ENCODE results near the gene IRS1. TPM values are rescaled to one million over a fixed set of nuclear protein-coding genes. Genes with fewer than 3 reads are reported as not detected.

The IRS1 gene
- polyA plus RNA-seq, 1 donor (not counting 4 experiments of a cell fraction or from before 2014, with no cell fraction given): 11.2 TPM

DNA sequence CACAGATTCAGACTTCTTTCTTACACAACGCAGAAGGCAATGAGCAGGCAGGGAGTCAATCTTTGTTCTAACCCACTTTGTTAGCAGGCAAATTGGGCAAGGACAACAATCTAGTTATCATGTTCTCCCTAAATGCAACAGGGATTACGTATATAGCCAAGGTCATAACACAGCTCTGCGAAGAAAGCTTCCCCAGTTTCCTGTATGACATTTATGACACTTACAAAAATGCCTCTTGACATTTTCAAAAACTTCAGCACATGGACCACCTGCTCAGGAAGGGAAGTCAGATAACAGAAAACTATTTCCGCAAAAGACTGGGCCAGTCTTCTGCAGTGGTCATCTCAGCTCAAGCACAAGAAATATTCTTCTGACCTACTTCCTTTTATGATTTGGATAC lies 106.1 kb downstream of the IRS1 start:
- Histone ChIP-seq H3K9ac (ENCODE audit: control insufficient read depth, extremely low read depth, insufficient read depth, low read length) (no peak overlapping the region), H3K36me3 (ENCODE audit: control insufficient read depth in 2 of 2, extremely low read depth in 1 of 2, insufficient read depth in 2 of 2, low read length in 2 of 2) (no peaks in the 10 kb centered on the region), H3K9me3 (ENCODE audit: control insufficient read depth, low read depth, low read length) (no peaks in the 10 kb centered on the region), H3K4me3 (ENCODE audit: control insufficient read depth in 2 of 3, extremely low read depth in 1 of 3, insufficient read depth in 2 of 3, low read depth in 1 of 3, low read length in 3 of 3) (no peak overlapping the region), H4K20me1 (ENCODE audit: control insufficient read depth, extremely low read depth, insufficient read depth, low read length) (no peaks in the 10 kb centered on the region), H3K9me1 (ENCODE audit: control insufficient read depth, extremely low read depth, insufficient read depth, low read length) (no peaks in the 10 kb centered on the region), H2AFZ (ENCODE audit: control insufficient read depth, low read length) (no peak overlapping the region), H3K4me1 (ENCODE audit: control insufficient read depth, extremely low read depth, insufficient read depth, low read length) (peaks cover 5% of the 10 kb centered on the region), H3K27ac (ENCODE audit: control insufficient read depth, insufficient read depth, low read length) (no peak overlapping the region), H3K4me2 (ENCODE audit: control insufficient read depth, extremely low read depth, insufficient read depth, low read depth, low read length) (no peak overlapping the region), H3K79me2 (ENCODE audit: control insufficient read depth, insufficient read depth, low read length) (no peaks in the 10 kb centered on the region), H3K27me3 (ENCODE audit: control insufficient read depth, extremely low read depth, insufficient read depth, low read length) (no peaks in the 10 kb centered on the region)
- FAIRE-seq: no peak
- DNase-seq (ENCODE audit: low read depth, low spot score): no peak
- TF ChIP-seq EZH2 (IDR thresholded peaks at IDR 0.05; ENCODE audit: low read length): no peak
- TF ChIP-seq, protein P1, sequence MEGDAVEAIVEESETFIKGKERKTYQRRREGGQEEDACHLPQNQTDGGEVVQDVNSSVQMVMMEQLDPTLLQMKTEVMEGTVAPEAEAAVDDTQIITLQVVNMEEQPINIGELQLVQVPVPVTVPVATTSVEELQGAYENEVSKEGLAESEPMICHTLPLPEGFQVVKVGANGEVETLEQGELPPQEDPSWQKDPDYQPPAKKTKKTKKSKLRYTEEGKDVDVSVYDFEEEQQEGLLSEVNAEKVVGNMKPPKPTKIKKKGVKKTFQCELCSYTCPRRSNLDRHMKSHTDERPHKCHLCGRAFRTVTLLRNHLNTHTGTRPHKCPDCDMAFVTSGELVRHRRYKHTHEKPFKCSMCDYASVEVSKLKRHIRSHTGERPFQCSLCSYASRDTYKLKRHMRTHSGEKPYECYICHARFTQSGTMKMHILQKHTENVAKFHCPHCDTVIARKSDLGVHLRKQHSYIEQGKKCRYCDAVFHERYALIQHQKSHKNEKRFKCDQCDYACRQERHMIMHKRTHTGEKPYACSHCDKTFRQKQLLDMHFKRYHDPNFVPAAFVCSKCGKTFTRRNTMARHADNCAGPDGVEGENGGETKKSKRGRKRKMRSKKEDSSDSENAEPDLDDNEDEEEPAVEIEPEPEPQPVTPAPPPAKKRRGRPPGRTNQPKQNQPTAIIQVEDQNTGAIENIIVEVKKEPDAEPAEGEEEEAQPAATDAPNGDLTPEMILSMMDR (optimal IDR thresholded peaks at IDR 0.05 in 1 of 3, IDR thresholded peaks at IDR 0.05 in 1 of 3, conservative IDR thresholded peaks at IDR 0.05 in 1 of 3; ENCODE audit: extremely low read depth in 1 of 3, insufficient read depth in 2 of 3, low read length in 3 of 3): no peak
- dilution Hi-C loops (cut with MboI; ENCODE audit: extremely low pct_ligation_motif_present, low sequenced_read_pairs): no loop called here

DNA sequence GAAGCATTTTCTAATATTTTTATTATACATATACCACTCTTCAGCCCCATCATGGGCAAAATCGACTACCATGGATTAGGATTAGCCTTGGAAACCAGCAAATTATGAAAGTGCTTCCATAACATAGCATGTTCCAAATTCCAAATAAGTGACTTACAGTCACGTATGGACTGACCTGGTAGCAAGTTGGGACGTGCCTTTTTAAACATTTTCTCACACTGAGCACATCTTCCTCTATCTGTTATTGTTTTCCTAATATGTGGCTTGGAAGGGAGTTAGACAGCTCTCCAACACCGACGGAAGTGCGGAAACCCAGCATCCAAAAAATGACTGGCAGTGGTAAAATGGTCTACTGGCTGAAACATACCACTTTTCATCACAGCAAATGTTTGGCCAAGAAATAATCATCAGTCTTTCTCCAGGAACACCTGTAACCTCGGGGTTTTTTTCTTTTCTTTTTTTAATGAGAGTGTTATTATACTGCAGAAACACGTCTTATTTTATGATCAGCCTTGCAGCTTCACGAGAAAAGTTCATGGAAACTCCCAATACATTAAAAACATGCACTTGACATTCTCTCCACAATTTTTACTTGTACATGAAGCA lies 107.0 kb downstream of the IRS1 start:
- Histone ChIP-seq H4K20me1 (ENCODE audit: control insufficient read depth, extremely low read depth, insufficient read depth, low read length) (no peaks in the 10 kb centered on the region), H2AFZ (ENCODE audit: control insufficient read depth, low read length) (no peak overlapping the region), H3K27ac (ENCODE audit: control insufficient read depth, insufficient read depth, low read length) (no peak overlapping the region), H3K4me3 (ENCODE audit: control insufficient read depth in 2 of 3, extremely low read depth in 1 of 3, insufficient read depth in 2 of 3, low read depth in 1 of 3, low read length in 3 of 3) (no peak overlapping the region), H3K27me3 (ENCODE audit: control insufficient read depth, extremely low read depth, insufficient read depth, low read length) (no peaks in the 10 kb centered on the region), H3K9me1 (ENCODE audit: control insufficient read depth, extremely low read depth, insufficient read depth, low read length) (no peaks in the 10 kb centered on the region), H3K9me3 (ENCODE audit: control insufficient read depth, low read depth, low read length) (no peaks in the 10 kb centered on the region), H3K9ac (ENCODE audit: control insufficient read depth, extremely low read depth, insufficient read depth, low read length) (no peak overlapping the region), H3K4me2 (ENCODE audit: control insufficient read depth, extremely low read depth, insufficient read depth, low read depth, low read length) (no peak overlapping the region), H3K79me2 (ENCODE audit: control insufficient read depth, insufficient read depth, low read length) (no peaks in the 10 kb centered on the region), H3K36me3 (ENCODE audit: control insufficient read depth in 2 of 2, extremely low read depth in 1 of 2, insufficient read depth in 2 of 2, low read length in 2 of 2) (no peaks in the 10 kb centered on the region), H3K4me1 (ENCODE audit: control insufficient read depth, extremely low read depth, insufficient read depth, low read length) (peaks cover 5% of the 10 kb centered on the region)
- peak; percentile 87 for FAIRE-seq
- DNase-seq (ENCODE audit: low read depth, low spot score): no peak
- dilution Hi-C loops (cut with MboI; ENCODE audit: extremely low pct_ligation_motif_present, low sequenced_read_pairs): no loop called here
- TF ChIP-seq, protein P1 (optimal IDR thresholded peaks at IDR 0.05 in 1 of 3, IDR thresholded peaks at IDR 0.05 in 1 of 3, conservative IDR thresholded peaks at IDR 0.05 in 1 of 3; ENCODE audit: extremely low read depth in 1 of 3, insufficient read depth in 2 of 3, low read length in 3 of 3): no peak
- TF ChIP-seq EZH2 (IDR thresholded peaks at IDR 0.05; ENCODE audit: low read length): no peak

Measured in keratinocyte (primary cell).